Neural cell (in vitro differentiated cells): Measurements from ENCODE around the gene TBC1D5. TPM values are rescaled to one million over a fixed set of nuclear protein-coding genes. Genes with fewer than 3 reads are reported as not detected.

Experiments used
- H2AFZ ChIP-seq: fragments of 200-600, 300-800 bp; sonication (generic), shearing (Covaris generic); 2 replicates; pipeline ENCODE4 v1.6.0; 2014; ENCODE audit warnings: low read depth, mild to moderate bottlenecking, antibody characterized with exemption, low read length, moderate library complexity
- H3F3A ChIP-seq: fragments of 200-600 bp; shearing (Covaris generic); 2 replicates; pipeline ENCODE4 v1.6.1; 2016; ENCODE audit warnings: mild to moderate bottlenecking, moderate library complexity, mixed read lengths, antibody characterized with exemption, low read length; ENCODE audit not compliant: insufficient read depth, poor library complexity, severe bottlenecking
- H3K27ac ChIP-seq: fragments of 200-600, 300-800 bp; sonication (generic), shearing (Covaris generic); 2 replicates; pipeline ENCODE4 v1.5.1; 2014; ENCODE audit warnings: mild to moderate bottlenecking, low read length, moderate library complexity
- H3K27me3 ChIP-seq: fragments of 300-800, 200-600 bp; sonication (generic), shearing (Covaris generic); 2 replicates; pipeline ENCODE4 v1.6.0; 2014; ENCODE audit warnings: mild to moderate bottlenecking, low read depth, low read length, moderate library complexity; ENCODE audit not compliant: insufficient read depth
- H3K36me3 ChIP-seq: fragments of 300-800, 200-600 bp; sonication (generic), shearing (Covaris generic); 2 replicates; pipeline ENCODE4 v1.5.1; 2014; ENCODE audit warnings: mild to moderate bottlenecking, antibody characterized with exemption, low read length, moderate library complexity; ENCODE audit not compliant: insufficient read depth
- H3K4me2 ChIP-seq: fragments of 300-800, 200-600 bp; sonication (generic), shearing (Covaris generic); 2 replicates; pipeline ENCODE4 v1.6.0; 2014; ENCODE audit warnings: mild to moderate bottlenecking, low read length
- H3K4me3 ChIP-seq: fragments of 300-800, 200-600 bp; sonication (generic), shearing (Covaris generic); 2 replicates; pipeline ENCODE4 v1.5.1; 2014; ENCODE audit warnings: mild to moderate bottlenecking, low read length, moderate library complexity
- H3K79me2 ChIP-seq: fragments of 200-600 bp; shearing (Covaris generic); replicated peaks from 2 replicates; pipeline ENCODE4 v1.6.0; 2014; ENCODE audit warnings: mild to moderate bottlenecking, low read length, moderate library complexity; ENCODE audit not compliant: insufficient read depth
- H3K9ac ChIP-seq: fragments of 300-800, 200-600 bp; sonication (generic), shearing (Covaris generic); 2 replicates; pipeline ENCODE4 v1.6.1; 2016; ENCODE audit warnings: mild to moderate bottlenecking, low read length, mixed read lengths
- H3K9me2 ChIP-seq: fragments of 200-600 bp; shearing (Covaris generic); 2 replicates; pipeline ENCODE4 v1.6.1; 2016; ENCODE audit warnings: mild to moderate bottlenecking, low read length, mixed read lengths; ENCODE audit not compliant: insufficient read depth
- H3K9me3 ChIP-seq: fragments of 200-600, 300-800 bp; sonication (generic), shearing (Covaris generic); 2 replicates; pipeline ENCODE4 v1.6.1; 2016; ENCODE audit warnings: mild to moderate bottlenecking, mixed run types, low read length, moderate library complexity, mixed read lengths
- H4K20me1 ChIP-seq: fragments of 200-600 bp; shearing (Covaris generic); 2 replicates; pipeline ENCODE4 v1.6.1; 2016; ENCODE audit warnings: mild to moderate bottlenecking, mixed run types; ENCODE audit not compliant: insufficient read depth
- CTCF ChIP-seq: fragments of 450-650 bp; IDR thresholded peaks from 2 replicates; pipeline ENCODE4 v1.5.1; 2014; ENCODE audit warnings: antibody characterized with exemption, mild to moderate bottlenecking, moderate library complexity; ENCODE audit not compliant: poor library complexity, severe bottlenecking
- EP300 ChIP-seq: fragments of 450-650 bp; conservative IDR thresholded peaks from 2 replicates; pipeline ENCODE4 v1.6.1; 2014; ENCODE audit warnings: antibody characterized with exemption, mild to moderate bottlenecking, moderate library complexity; ENCODE audit not compliant: poor library complexity, severe bottlenecking
- EZH2 ChIP-seq: fragments of 200-600, 300-800 bp; shearing (Covaris generic), sonication (generic); IDR thresholded peaks from 2 replicates; pipeline ENCODE4 v1.6.1; 2014; ENCODE audit warnings: antibody characterized with exemption, low read length, borderline replicate concordance, mild to moderate bottlenecking; ENCODE audit not compliant: insufficient read depth, poor library complexity, severe bottlenecking
- MXI1 ChIP-seq: fragments of 450-650 bp; conservative IDR thresholded peaks from 2 replicates; pipeline ENCODE4 v1.6.1; 2014; ENCODE audit warnings: antibody characterized with exemption, mild to moderate bottlenecking; ENCODE audit not compliant: poor library complexity, severe bottlenecking
- POLR2AphosphoS5 ChIP-seq: IDR thresholded peaks from 2 replicates; pipeline ENCODE4 v1.6.1; 2012
- RAD21 ChIP-seq: fragments of 450-650 bp; conservative IDR thresholded peaks from 2 replicates; pipeline ENCODE4 v1.6.1; 2014; ENCODE audit warnings: antibody characterized with exemption, mild to moderate bottlenecking, moderate library complexity
- REST ChIP-seq: IDR thresholded peaks from 2 replicates; pipeline ENCODE4 v1.6.1; 2012; ENCODE audit warnings: borderline replicate concordance
- SMC3 ChIP-seq: fragments of 450-650 bp; conservative IDR thresholded peaks from 2 replicates; pipeline ENCODE4 v1.6.1; 2014; ENCODE audit warnings: antibody characterized with exemption, mild to moderate bottlenecking, moderate library complexity; ENCODE audit not compliant: poor library complexity
- TAF1 ChIP-seq: IDR thresholded peaks from 2 replicates; pipeline ENCODE4 v1.6.1; 2012; ENCODE audit warnings: low read depth
- polyA plus RNA-seq: library from polyadenylated mRNA; depleted of rRNA; stranded (reverse); fragments of >200 nt; gene quantifications from 2 replicates; pipeline ENCODE4 v1.2.3, GENCODE V29; 2014

TBC1D5 gene
- polyA plus RNA-seq, 1 donor from 2014 or later = 28.3 TPM

- no peaks in the 10 kb centered on the region for H3K79me2 ChIP-seq
- TF ChIP-seq REST (no peak), POLR2AphosphoS5 (no peak), RAD21 (peak; percentile 57), TAF1 (no peak), EP300 (no peak), CTCF (peak; percentile 60), EZH2 (no peak), MXI1 (no peak), SMC3 (peak; percentile 64)
- H3K4me2 ChIP-seq = no peak overlapping the region
- no peaks in the 10 kb centered on the region for H4K20me1 ChIP-seq
- H3K27me3 ChIP-seq = no peaks in the 10 kb centered on the region
- H3K36me3 ChIP-seq = no peaks in the 10 kb centered on the region
- H3K9me2 ChIP-seq = no peaks in the 10 kb centered on the region
- H2AFZ ChIP-seq = no peak overlapping the region
- no peak overlapping the region for H3K4me3 ChIP-seq
- peaks cover 6% of the 10 kb centered on the region for H3K9me3 ChIP-seq
- no peaks in the 10 kb centered on the region for H3F3A ChIP-seq
- no peak overlapping the region for H3K9ac ChIP-seq
- no peak overlapping the region for H3K27ac ChIP-seq
Measured at GRCh38 chr3:17412950-17413530, 329.4 kb downstream of the TBC1D5 start.

- H4K20me1 ChIP-seq = no peaks in the 10 kb centered on the region
- H3K36me3 ChIP-seq = no peaks in the 10 kb centered on the region
- no peaks in the 10 kb centered on the region for H3F3A ChIP-seq
- H3K27ac ChIP-seq = no peak overlapping the region
- no peaks in the 10 kb centered on the region for H3K79me2 ChIP-seq
- H3K9me3 ChIP-seq = peaks cover 6% of the 10 kb centered on the region
- H3K9ac ChIP-seq = no peak overlapping the region
- TF ChIP-seq RAD21 (no peak), SMC3 (no peak), POLR2AphosphoS5 (no peak), EP300 (no peak), REST (no peak), MXI1 (no peak), TAF1 (no peak), EZH2 (no peak), CTCF (no peak)
- no peaks in the 10 kb centered on the region for H3K9me2 ChIP-seq
- no peak overlapping the region for H3K4me3 ChIP-seq
- H3K27me3 ChIP-seq = no peaks in the 10 kb centered on the region
- H3K4me2 ChIP-seq = no peak overlapping the region
- H2AFZ ChIP-seq = no peak overlapping the region
Measured at GRCh38 chr3:17411157-17411877, 331.1 kb downstream of the TBC1D5 start.
